Measurements from ENCODE around the gene PLXNA2. TPM values are rescaled to one million over a fixed set of nuclear protein-coding genes. Genes with fewer than 3 reads are reported as not detected.

The PLXNA2 gene
- total RNA-seq, 1 donor from 2014 or later = 14.1 TPM

- Histone ChIP-seq H3K27me3 (ENCODE audit: control insufficient read depth in 3 of 3, insufficient read depth in 3 of 3, low read length in 3 of 3) (no peaks in the 10 kb centered on the region), H3K4me3 (ENCODE audit: low read length in 3 of 3) (no peak overlapping the region), H3K27ac (ENCODE audit: low read depth, low read length) (no peak overlapping the region), H3K4me1 (ENCODE audit: control insufficient read depth in 3 of 3, insufficient read depth in 3 of 3, low read length in 3 of 3) (peaks cover 25 to 43% (median 28%) of the 10 kb centered on the region in 3 donors), H3K9ac (ENCODE audit: low read depth in 1 of 3, low read length in 3 of 3) (no peak overlapping the region), H3K36me3 (ENCODE audit: control insufficient read depth in 3 of 3, insufficient read depth in 3 of 3, low read length in 3 of 3) (peaks cover 0 to 3% (median 0%) of the 10 kb centered on the region in 3 donors), H3K9me3 (ENCODE audit: control insufficient read depth in 3 of 3, low read length in 3 of 3) (no peaks in the 10 kb centered on the region)
These were observed 56.6 kb downstream of the PLXNA2 start for GRCh38 chr1:208187499-208188041.

- Histone ChIP-seq H3K9ac (ENCODE audit: low read depth in 1 of 3, low read length in 3 of 3) (no peak overlapping the region), H3K4me3 (ENCODE audit: low read length in 3 of 3) (no peak overlapping the region), H3K27me3 (ENCODE audit: control insufficient read depth in 3 of 3, insufficient read depth in 3 of 3, low read length in 3 of 3) (no peaks in the 10 kb centered on the region), H3K27ac (ENCODE audit: low read depth, low read length) (no peak overlapping the region), H3K4me1 (ENCODE audit: control insufficient read depth in 3 of 3, insufficient read depth in 3 of 3, low read length in 3 of 3) (peaks cover 38 to 49% (median 44%) of the 10 kb centered on the region in 3 donors), H3K9me3 (ENCODE audit: control insufficient read depth in 3 of 3, low read length in 3 of 3) (no peaks in the 10 kb centered on the region), H3K36me3 (ENCODE audit: control insufficient read depth in 3 of 3, insufficient read depth in 3 of 3, low read length in 3 of 3) (no peaks in the 10 kb centered on the region)
These were observed 58.4 kb downstream of the PLXNA2 start for GRCh38 chr1:208185801-208186231.

- H3K4me1 ChIP-seq (ENCODE audit: control insufficient read depth in 3 of 3, insufficient read depth in 3 of 3, low read length in 3 of 3) = peaks cover 42 to 56% (median 50%) of the 10 kb centered on the region in 3 donors
- H3K27ac ChIP-seq (ENCODE audit: low read depth, low read length) = no peak overlapping the region
- no peak overlapping the region for H3K9ac ChIP-seq (ENCODE audit: low read depth in 1 of 3, low read length in 3 of 3)
- H3K4me3 ChIP-seq (ENCODE audit: low read length in 3 of 3) = no peak overlapping the region
- no peaks in the 10 kb centered on the region for H3K36me3 ChIP-seq (ENCODE audit: control insufficient read depth in 3 of 3, insufficient read depth in 3 of 3, low read length in 3 of 3)
- no peaks in the 10 kb centered on the region for H3K9me3 ChIP-seq (ENCODE audit: control insufficient read depth in 3 of 3, low read length in 3 of 3)
- H3K27me3 ChIP-seq (ENCODE audit: control insufficient read depth in 3 of 3, insufficient read depth in 3 of 3, low read length in 3 of 3) = no peaks in the 10 kb centered on the region
These were observed 59.1 kb downstream of the PLXNA2 start for GRCh38 chr1:208184966-208185654.

- Histone ChIP-seq H3K36me3 (ENCODE audit: control insufficient read depth in 3 of 3, insufficient read depth in 3 of 3, low read length in 3 of 3) (no peaks in the 10 kb centered on the region), H3K9ac (ENCODE audit: low read depth in 1 of 3, low read length in 3 of 3) (no peak overlapping the region), H3K4me3 (ENCODE audit: low read length in 3 of 3) (no peak overlapping the region), H3K9me3 (ENCODE audit: control insufficient read depth in 3 of 3, low read length in 3 of 3) (no peaks in the 10 kb centered on the region), H3K4me1 (ENCODE audit: control insufficient read depth in 3 of 3, insufficient read depth in 3 of 3, low read length in 3 of 3) (peaks cover 45 to 56% (median 52%) of the 10 kb centered on the region in 3 donors), H3K27ac (ENCODE audit: low read depth, low read length) (no peak overlapping the region), H3K27me3 (ENCODE audit: control insufficient read depth in 3 of 3, insufficient read depth in 3 of 3, low read length in 3 of 3) (no peaks in the 10 kb centered on the region)
These were observed 59.9 kb downstream of the PLXNA2 start for GRCh38 chr1:208183977-208184911.

GRCh38 chr1:208182880-208183645 lies 61.1 kb downstream of the PLXNA2 start:
- no peaks in the 10 kb centered on the region for H3K9me3 ChIP-seq (ENCODE audit: control insufficient read depth in 3 of 3, low read length in 3 of 3)
- H3K27me3 ChIP-seq (ENCODE audit: control insufficient read depth in 3 of 3, insufficient read depth in 3 of 3, low read length in 3 of 3) = no peaks in the 10 kb centered on the region
- no peak overlapping the region for H3K9ac ChIP-seq (ENCODE audit: low read depth in 1 of 3, low read length in 3 of 3)
- no peak overlapping the region for H3K4me3 ChIP-seq (ENCODE audit: low read length in 3 of 3)
- no peaks in the 10 kb centered on the region for H3K36me3 ChIP-seq (ENCODE audit: control insufficient read depth in 3 of 3, insufficient read depth in 3 of 3, low read length in 3 of 3)
- no peak overlapping the region for H3K27ac ChIP-seq (ENCODE audit: low read depth, low read length)
- H3K4me1 ChIP-seq (ENCODE audit: control insufficient read depth in 3 of 3, insufficient read depth in 3 of 3, low read length in 3 of 3) = peaks cover 52 to 62% (median 57%) of the 10 kb centered on the region in 3 donors

GRCh38 chr1:208181364-208181763 lies 62.8 kb downstream of the PLXNA2 start:
- H3K27me3 ChIP-seq (ENCODE audit: control insufficient read depth in 3 of 3, insufficient read depth in 3 of 3, low read length in 3 of 3) = no peaks in the 10 kb centered on the region
- H3K27ac ChIP-seq (ENCODE audit: low read depth, low read length) = no peak overlapping the region
- H3K9ac ChIP-seq (ENCODE audit: low read depth in 1 of 3, low read length in 3 of 3) = no peak overlapping the region
- no peaks in the 10 kb centered on the region for H3K36me3 ChIP-seq (ENCODE audit: control insufficient read depth in 3 of 3, insufficient read depth in 3 of 3, low read length in 3 of 3)
- peaks cover 54 to 66% (median 60%) of the 10 kb centered on the region in 3 donors for H3K4me1 ChIP-seq (ENCODE audit: control insufficient read depth in 3 of 3, insufficient read depth in 3 of 3, low read length in 3 of 3)
- no peak overlapping the region for H3K4me3 ChIP-seq (ENCODE audit: low read length in 3 of 3)
- H3K9me3 ChIP-seq (ENCODE audit: control insufficient read depth in 3 of 3, low read length in 3 of 3) = no peaks in the 10 kb centered on the region

GRCh38 chr1:208180421-208180820 lies 63.8 kb downstream of the PLXNA2 start:
- Histone ChIP-seq H3K4me3 (ENCODE audit: low read length in 3 of 3) (no peak overlapping the region), H3K4me1 (ENCODE audit: control insufficient read depth in 3 of 3, insufficient read depth in 3 of 3, low read length in 3 of 3) (peaks cover 53 to 66% (median 60%) of the 10 kb centered on the region in 3 donors), H3K27me3 (ENCODE audit: control insufficient read depth in 3 of 3, insufficient read depth in 3 of 3, low read length in 3 of 3) (no peaks in the 10 kb centered on the region), H3K36me3 (ENCODE audit: control insufficient read depth in 3 of 3, insufficient read depth in 3 of 3, low read length in 3 of 3) (no peaks in the 10 kb centered on the region), H3K9me3 (ENCODE audit: control insufficient read depth in 3 of 3, low read length in 3 of 3) (no peaks in the 10 kb centered on the region), H3K27ac (ENCODE audit: low read depth, low read length) (no peak overlapping the region), H3K9ac (ENCODE audit: low read depth in 1 of 3, low read length in 3 of 3) (no peak overlapping the region)

- Histone ChIP-seq H3K9me3 (ENCODE audit: control insufficient read depth in 3 of 3, low read length in 3 of 3) (no peaks in the 10 kb centered on the region), H3K27me3 (ENCODE audit: control insufficient read depth in 3 of 3, insufficient read depth in 3 of 3, low read length in 3 of 3) (no peaks in the 10 kb centered on the region), H3K27ac (ENCODE audit: low read depth, low read length) (no peak overlapping the region), H3K9ac (ENCODE audit: low read depth in 1 of 3, low read length in 3 of 3) (no peak overlapping the region), H3K4me3 (ENCODE audit: low read length in 3 of 3) (no peak overlapping the region), H3K36me3 (ENCODE audit: control insufficient read depth in 3 of 3, insufficient read depth in 3 of 3, low read length in 3 of 3) (no peaks in the 10 kb centered on the region), H3K4me1 (ENCODE audit: control insufficient read depth in 3 of 3, insufficient read depth in 3 of 3, low read length in 3 of 3) (peaks cover 52 to 65% (median 60%) of the 10 kb centered on the region in 3 donors)
These were observed 64.2 kb downstream of the PLXNA2 start for GRCh38 chr1:208179961-208180409.

- Histone ChIP-seq H3K36me3 (ENCODE audit: control insufficient read depth in 3 of 3, insufficient read depth in 3 of 3, low read length in 3 of 3) (no peaks in the 10 kb centered on the region), H3K9ac (ENCODE audit: low read depth in 1 of 3, low read length in 3 of 3) (no peak overlapping the region), H3K4me3 (ENCODE audit: low read length in 3 of 3) (no peak overlapping the region), H3K9me3 (ENCODE audit: control insufficient read depth in 3 of 3, low read length in 3 of 3) (no peaks in the 10 kb centered on the region), H3K27me3 (ENCODE audit: control insufficient read depth in 3 of 3, insufficient read depth in 3 of 3, low read length in 3 of 3) (no peaks in the 10 kb centered on the region), H3K27ac (ENCODE audit: low read depth, low read length) (no peak overlapping the region), H3K4me1 (ENCODE audit: control insufficient read depth in 3 of 3, insufficient read depth in 3 of 3, low read length in 3 of 3) (peaks cover 54 to 66% (median 60%) of the 10 kb centered on the region in 3 donors)
These were observed 64.8 kb downstream of the PLXNA2 start for GRCh38 chr1:208179263-208179816.

Data from skeletal muscle tissue (tissue), 4 donors.